ENCODE data around the gene SIRPA.

The SIRPA gene

DNA sequence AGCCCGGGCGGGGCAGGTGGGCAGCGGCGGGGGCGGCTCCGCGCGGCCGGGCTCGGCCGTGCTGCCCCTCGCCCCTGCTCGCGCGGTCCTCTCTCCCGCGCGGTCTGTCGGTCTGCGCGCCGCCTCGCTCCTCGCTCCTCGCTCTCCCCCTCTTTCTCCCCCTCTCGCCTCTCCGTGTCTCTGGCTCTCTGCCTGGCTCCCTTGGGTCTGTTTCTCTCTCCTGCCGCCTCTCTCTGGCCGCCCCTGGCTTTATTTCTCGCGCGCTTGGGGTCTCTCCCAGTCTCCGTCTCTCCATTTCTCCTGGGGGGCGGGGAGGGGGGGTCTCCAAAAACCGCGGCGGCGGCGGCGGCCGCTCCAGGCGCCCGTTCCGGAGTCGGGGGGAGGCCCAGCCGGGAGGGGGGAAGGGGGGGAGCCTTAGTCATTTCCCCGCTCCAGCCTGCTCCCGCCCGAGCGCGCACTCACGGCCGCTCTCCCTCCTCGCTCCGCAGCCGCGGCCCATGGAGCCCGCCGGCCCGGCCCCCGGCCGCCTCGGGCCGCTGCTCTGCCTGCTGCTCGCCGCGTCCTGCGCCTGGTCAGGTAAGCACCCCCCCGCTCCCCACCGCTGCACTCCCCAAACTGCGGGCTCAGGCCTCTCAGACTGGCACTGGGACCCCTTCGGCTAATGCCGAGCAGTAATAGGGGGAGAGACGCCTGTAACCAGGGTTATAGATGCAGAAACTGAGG is at the start of gene SIRPA:
Gene SIRPA (plus strand): TSS at position 457 of the 723 bp plus-strand sequence. CDS start 41 bp downstream, at position 498.
- no peak for DNase-seq (ENCODE audit: low read depth in 3 of 3)

GRCh38 chr20:1845701-1846100 is 49.5 kb upstream of the SIRPA start:
- no peak for DNase-seq (ENCODE audit: low read depth in 3 of 3)

- no peak for DNase-seq (ENCODE audit: low read depth in 3 of 3)
Measured at GRCh38 chr20:1846341-1846740, 48.9 kb upstream of the SIRPA start.

- no peak for DNase-seq (ENCODE audit: low read depth in 3 of 3)
Measured at GRCh38 chr20:1846876-1847275, 48.3 kb upstream of the SIRPA start.

- no peak for DNase-seq (ENCODE audit: low read depth in 3 of 3)
Measured at GRCh38 chr20:1847780-1848179, 47.4 kb upstream of the SIRPA start.

GRCh38 chr20:1848373-1848772 is 46.8 kb upstream of the SIRPA start:
- DNase-seq (ENCODE audit: low read depth in 3 of 3) = no peak

- no peak for DNase-seq (ENCODE audit: low read depth in 3 of 3)
Measured at GRCh38 chr20:1851396-1851795, 43.8 kb upstream of the SIRPA start.

GRCh38 chr20:1853473-1853872 is 41.7 kb upstream of the SIRPA start:
- no peak for DNase-seq (ENCODE audit: low read depth in 3 of 3)

GRCh38 chr20:1854246-1854645 is 41.0 kb upstream of the SIRPA start:
- DNase-seq (ENCODE audit: low read depth in 3 of 3) = no peak

DNA sequence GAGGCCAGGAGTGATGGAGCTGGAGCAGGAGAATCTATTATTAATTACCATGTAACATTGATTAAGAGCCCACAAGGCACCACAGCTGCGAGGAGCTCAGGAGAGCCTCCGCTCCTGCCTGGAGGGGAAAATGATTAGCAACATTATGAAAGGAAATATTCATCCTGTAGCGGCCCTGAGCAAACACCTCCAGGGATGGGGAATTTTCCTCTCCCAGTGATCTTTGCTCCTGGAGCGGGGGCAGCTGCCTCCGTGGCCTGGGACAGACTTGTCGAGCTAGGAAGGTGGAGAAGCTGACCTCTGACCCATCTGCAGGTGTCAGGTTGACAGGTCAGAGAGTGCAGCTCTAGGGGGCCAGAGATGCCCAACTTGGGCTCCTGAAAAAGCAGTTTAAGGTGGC is 40.1 kb upstream of the SIRPA start:
- DNase-seq (ENCODE audit: low read depth in 3 of 3) = no peak

DNA sequence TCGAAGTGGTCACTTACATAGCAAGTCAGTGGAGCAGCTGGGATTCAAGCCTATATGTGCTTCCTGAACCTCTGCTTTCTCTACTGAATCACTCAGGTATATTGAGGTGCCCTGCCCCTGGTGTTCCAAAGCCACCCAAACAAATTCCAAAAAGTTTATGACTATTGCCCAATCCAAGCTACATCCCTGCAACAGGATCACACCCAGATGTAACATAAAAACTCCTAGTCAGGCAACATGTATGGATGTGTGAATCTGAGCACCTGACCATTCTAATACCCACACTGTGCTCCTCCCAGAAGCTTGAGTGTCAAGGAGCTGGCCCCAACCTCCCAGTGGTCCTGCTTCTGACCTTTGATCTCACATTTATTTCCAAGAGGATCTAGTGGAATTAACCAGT is 39.5 kb upstream of the SIRPA start:
- no peak for DNase-seq (ENCODE audit: low read depth in 3 of 3)

GRCh38 chr20:1856424-1856823 is 38.8 kb upstream of the SIRPA start:
- DNase-seq (ENCODE audit: low read depth in 3 of 3) = no peak

DNA sequence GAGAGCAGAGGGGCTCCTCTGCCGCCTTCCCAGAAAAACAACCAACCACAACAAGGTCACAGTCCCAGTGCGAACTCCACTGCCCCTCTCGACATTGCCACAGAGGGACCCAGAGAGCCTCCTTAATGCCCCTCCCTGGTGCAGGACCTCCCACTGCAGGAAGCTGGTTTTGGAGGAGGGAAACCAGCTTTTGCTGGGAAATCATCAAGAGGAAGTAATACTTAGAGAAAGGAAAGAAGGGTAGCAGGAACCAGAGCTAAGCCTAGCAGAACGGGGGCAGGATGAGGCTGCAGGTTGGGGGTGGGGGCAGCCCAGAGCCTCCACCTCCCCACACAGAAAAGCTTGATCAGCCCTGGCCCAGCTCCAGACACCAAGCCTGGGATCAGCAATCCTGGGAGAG is 37.7 kb upstream of the SIRPA start:
- no peak for DNase-seq (ENCODE audit: low read depth in 3 of 3)

GRCh38 chr20:1858871-1859270 is 36.3 kb upstream of the SIRPA start:
- no peak for DNase-seq (ENCODE audit: low read depth in 3 of 3)

GRCh38 chr20:1860446-1860845 is 34.8 kb upstream of the SIRPA start:
- DNase-seq (ENCODE audit: low read depth in 3 of 3) = no peak

GRCh38 chr20:1861347-1861976 is 33.7 kb upstream of the SIRPA start:
- DNase-seq (ENCODE audit: low read depth in 3 of 3) = no peak

GRCh38 chr20:1861996-1862662 is 33.1 kb upstream of the SIRPA start:
- no peak for DNase-seq (ENCODE audit: low read depth in 3 of 3)

GRCh38 chr20:1862663-1863053 is 32.5 kb upstream of the SIRPA start:
- no peak for DNase-seq (ENCODE audit: low read depth in 3 of 3)

- no peak for DNase-seq (ENCODE audit: low read depth in 3 of 3)
Measured at GRCh38 chr20:1863296-1863695, 31.9 kb upstream of the SIRPA start.

DNA sequence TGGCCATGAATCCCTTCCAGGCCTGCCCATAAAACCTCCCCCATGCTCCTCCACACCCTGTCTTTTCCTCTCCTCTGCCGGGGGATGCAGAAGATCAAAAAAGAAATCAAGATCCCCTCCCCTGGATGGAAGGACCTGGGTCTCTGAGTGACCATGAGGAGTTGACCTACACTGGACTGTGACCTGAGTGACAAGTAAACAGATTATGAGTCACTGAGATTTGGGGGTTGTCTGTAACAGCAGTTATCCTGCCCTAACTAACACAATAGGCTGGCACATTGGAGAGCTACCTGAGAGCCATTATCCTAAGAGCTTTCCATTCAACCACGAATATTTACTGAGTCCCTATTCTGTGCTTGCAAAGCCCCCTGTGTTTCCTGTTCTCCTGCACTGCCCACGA is 28.4 kb upstream of the SIRPA start:
- no peak for DNase-seq (ENCODE audit: low read depth in 3 of 3)

DNA sequence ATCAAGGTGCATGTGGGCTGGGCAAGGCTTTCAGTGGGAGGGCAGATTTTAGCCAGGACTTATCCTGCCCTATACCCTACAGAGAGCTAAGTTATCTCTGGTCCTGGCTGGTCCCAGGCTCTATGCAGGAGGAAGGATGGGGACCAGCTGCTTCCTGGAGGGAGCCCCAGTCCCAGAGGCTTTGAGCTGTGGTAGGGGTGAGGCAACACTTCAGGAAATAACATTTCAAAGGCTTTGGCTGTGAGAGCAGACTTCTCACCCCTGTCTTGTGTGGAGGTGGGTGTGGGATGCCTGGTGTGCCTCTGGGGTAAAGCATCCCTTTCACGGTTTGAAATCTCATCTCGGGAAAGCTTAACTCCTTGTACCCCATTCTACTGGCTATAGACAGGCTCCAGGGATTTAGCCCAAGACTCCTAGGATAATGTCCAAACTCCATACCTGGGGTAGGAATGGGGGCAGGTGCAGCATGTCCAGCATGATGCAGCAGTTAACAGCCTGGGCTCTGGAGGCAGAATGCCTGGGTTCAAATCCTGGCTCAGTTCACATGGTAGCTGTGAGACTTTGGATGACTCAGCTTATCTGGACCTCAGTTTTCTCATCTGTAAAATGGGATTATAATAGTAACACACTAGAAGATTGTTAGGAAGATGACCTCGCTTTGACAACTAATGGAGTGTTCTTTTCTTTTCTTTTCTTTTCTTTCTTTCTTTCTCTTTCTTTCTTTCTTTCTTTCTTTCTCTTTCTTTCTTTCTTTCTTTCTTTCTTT is 27.5 kb upstream of the SIRPA start:
- DNase-seq (ENCODE audit: low read depth in 3 of 3) = no peak

- DNase-seq (ENCODE audit: low read depth in 3 of 3) = no peak
Measured at GRCh38 chr20:1868856-1869255, 26.4 kb upstream of the SIRPA start.
